ENCODE results near the gene PTRHD1. TPM values are rescaled to one million over a fixed set of nuclear protein-coding genes. Genes with fewer than 3 reads are reported as not detected.
"Not testable (repeated sequence)": the region's sequence is repeated elsewhere in the genome, so short reads cannot be mapped to it uniquely, and the experiment has no call there.

PTRHD1 gene
- total RNA-seq, 3 donors from 2014 or later = 19.6 to 43.4 (median 41.9) TPM

DNA sequence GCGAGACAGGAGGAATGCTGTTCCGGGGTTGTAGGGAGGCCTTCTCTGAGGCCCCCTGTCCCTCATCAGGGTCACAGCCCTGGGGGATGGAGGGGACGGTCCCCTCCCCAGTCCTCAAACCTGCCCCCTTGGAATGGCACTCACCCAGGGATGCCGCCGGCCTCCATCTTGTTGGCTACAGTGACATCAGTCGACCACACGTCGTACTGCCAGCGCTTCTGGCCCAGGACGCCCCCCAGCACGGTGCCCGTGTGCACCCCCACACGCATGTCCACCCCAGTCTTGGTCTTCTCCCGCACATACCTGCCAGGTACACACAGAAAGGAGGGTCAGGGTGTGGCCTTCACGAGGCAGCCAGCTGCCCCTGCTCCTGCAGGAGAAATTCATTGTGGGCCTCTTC is 46.5 kb upstream of the PTRHD1 start:
- intact Hi-C loops (cut with DNase I, micrococcal nuclease) = no loop called here
- no peak for ATAC-seq
- Histone ChIP-seq H3K36me3 (ENCODE audit: low read depth) (no peaks in the 10 kb centered on the region), H3K4me1 (ENCODE audit: low read depth) (no peaks in the 10 kb centered on the region), H3K4me3 (no peak overlapping the region), H3K9me3 (no peaks in the 10 kb centered on the region)
- TF ChIP-seq, protein P1, sequence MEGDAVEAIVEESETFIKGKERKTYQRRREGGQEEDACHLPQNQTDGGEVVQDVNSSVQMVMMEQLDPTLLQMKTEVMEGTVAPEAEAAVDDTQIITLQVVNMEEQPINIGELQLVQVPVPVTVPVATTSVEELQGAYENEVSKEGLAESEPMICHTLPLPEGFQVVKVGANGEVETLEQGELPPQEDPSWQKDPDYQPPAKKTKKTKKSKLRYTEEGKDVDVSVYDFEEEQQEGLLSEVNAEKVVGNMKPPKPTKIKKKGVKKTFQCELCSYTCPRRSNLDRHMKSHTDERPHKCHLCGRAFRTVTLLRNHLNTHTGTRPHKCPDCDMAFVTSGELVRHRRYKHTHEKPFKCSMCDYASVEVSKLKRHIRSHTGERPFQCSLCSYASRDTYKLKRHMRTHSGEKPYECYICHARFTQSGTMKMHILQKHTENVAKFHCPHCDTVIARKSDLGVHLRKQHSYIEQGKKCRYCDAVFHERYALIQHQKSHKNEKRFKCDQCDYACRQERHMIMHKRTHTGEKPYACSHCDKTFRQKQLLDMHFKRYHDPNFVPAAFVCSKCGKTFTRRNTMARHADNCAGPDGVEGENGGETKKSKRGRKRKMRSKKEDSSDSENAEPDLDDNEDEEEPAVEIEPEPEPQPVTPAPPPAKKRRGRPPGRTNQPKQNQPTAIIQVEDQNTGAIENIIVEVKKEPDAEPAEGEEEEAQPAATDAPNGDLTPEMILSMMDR (IDR thresholded peaks at IDR 0.05) = no peak
- DNase-seq = no peak

DNA sequence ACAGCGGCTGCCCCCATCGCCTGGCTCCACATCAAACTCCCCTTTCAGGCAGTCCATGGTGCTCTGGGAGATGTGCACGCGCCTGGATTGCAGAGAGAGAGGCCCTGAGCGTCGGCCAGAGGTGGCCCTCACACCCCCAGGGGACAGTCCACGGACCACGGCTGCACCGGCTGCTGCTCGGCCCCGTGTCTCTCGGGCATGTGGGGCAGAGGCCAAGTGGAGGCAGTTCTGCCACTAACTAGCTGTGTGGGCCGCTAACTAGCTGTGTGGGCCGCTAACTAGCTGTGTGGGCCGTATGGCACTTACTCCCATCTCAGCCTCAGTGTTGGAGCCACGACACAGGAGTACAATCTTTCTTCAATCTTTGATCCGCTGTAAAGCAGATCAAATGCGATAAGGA is 45.4 kb upstream of the PTRHD1 start:
- Histone ChIP-seq H3K36me3 (ENCODE audit: low read depth) (no peaks in the 10 kb centered on the region), H3K9me3 (no peaks in the 10 kb centered on the region), H3K4me3 (no peak overlapping the region), H3K4me1 (ENCODE audit: low read depth) (no peaks in the 10 kb centered on the region)
- intact Hi-C loops (cut with DNase I, micrococcal nuclease) = no loop called here
- no peak for ATAC-seq
- TF ChIP-seq, protein P1 (IDR thresholded peaks at IDR 0.05) = no peak
- DNase-seq = peak in 1 of 3 donors; percentile 2

DNA sequence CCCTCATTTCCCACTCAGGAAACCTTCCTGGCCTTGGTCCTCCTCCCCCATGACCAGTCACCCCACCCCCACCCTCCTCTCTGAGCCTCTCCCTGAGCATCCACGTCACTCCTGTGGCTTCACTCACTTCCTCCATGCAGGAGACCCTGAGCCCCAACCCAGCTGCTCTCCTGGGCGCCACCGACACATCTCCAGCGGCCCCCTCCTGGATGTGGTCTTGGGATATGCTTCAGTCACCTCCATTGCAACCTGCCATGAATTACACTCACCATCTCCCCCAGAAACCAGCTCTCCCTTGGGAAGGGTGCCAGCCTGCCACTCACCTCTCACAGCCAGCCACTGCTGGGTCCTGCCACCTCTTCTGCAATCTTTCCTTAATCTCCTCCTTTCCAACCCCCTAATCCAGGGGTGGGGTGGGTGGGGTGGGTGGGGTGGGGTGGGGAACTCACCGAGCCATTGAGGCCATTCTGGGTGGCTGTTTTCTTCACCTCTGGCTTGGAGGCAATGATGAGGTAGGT is 44.9 kb upstream of the PTRHD1 start:
- DNase-seq = peak in 1 of 3 donors; percentile 5
- ATAC-seq = no peak
- intact Hi-C loops (cut with DNase I, micrococcal nuclease) = no loop called here

DNA sequence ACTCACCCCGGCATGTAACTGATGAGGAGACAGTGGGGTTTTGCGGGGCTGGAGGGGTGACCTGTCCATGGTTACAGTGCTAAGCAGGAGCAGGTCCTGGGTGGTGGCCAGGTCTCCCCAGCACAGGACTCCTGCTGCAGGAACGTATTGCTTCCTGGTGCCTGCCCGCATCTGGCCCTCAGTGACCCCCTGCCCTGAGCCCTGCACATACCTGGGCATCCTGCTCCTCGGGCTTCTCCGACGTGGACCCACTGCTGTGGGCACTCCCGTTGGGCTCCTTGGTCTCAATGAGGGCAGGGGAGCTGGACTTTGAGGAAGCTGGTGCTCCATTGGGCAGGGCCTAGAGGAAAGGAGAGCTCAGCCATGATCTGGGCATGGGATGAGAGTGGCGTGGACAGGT is 43.5 kb upstream of the PTRHD1 start:
- intact Hi-C loops (cut with DNase I, micrococcal nuclease) = no loop called here
- DNase-seq = peak in 1 of 3 donors; percentile 3
- no peaks in the 10 kb centered on the region for H3K4me1 ChIP-seq (ENCODE audit: low read depth)
- no peaks in the 10 kb centered on the region for H3K36me3 ChIP-seq (ENCODE audit: low read depth)
- no peaks in the 10 kb centered on the region for H3K9me3 ChIP-seq
- H3K4me3 ChIP-seq = no peak overlapping the region
- no peak for ATAC-seq
- TF ChIP-seq, protein P1 (IDR thresholded peaks at IDR 0.05) = no peak

More for the DNA sequence above, 44.9 kb upstream of the PTRHD1 start:
- H3K9me3 ChIP-seq = no peaks in the 10 kb centered on the region
- TF ChIP-seq, protein P1 (IDR thresholded peaks at IDR 0.05) = no peak
- H3K36me3 ChIP-seq (ENCODE audit: low read depth) = no peaks in the 10 kb centered on the region
- no peak overlapping the region for H3K4me3 ChIP-seq
- H3K4me1 ChIP-seq (ENCODE audit: low read depth) = no peaks in the 10 kb centered on the region

DNA sequence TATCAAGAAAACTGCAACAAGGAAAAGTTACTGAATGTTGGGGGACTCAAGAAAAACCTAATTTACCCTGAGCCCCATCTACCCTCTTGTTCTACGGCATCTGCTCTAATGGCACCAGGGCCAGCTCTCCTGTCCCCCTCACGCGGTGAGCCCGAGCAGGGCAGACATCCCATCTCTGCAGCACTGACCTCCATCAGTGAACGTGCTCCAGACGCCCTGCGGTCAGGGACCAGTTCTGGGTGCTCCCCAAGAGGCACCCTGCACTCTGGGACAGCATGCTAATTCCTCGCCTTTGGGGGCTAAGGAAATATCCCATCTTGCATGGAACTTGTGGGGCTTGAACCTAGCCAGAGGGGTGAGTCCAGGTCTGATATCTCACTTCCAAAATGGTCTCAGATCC is 43.0 kb upstream of the PTRHD1 start:
- no peaks in the 10 kb centered on the region for H3K4me1 ChIP-seq (ENCODE audit: low read depth)
- H3K9me3 ChIP-seq = no peaks in the 10 kb centered on the region
- intact Hi-C loops (cut with DNase I, micrococcal nuclease) = no loop called here
- DNase-seq (no peak), ATAC-seq (no peak)
- TF ChIP-seq, protein P1 (IDR thresholded peaks at IDR 0.05) = no peak
- no peak overlapping the region for H3K4me3 ChIP-seq
- H3K36me3 ChIP-seq (ENCODE audit: low read depth) = no peaks in the 10 kb centered on the region

DNA sequence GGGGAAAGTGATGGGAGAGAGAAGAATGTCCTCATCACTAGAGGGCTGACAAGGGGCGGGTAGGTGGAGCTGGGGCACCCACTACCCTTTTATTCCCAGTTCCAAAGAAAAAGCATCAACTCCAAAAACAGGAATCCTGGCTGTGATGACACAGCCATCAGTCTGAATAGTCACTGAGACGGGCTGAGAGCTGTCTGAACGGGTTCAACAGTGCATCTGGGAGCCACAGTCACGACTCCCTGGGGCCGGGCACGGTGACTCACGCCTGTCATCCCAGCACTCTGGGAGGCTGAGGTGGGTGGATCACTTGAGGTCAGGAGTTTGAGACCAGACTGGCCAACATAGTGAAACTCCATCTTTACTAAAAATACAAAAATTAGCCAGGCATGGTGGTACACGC is 42.2 kb upstream of the PTRHD1 start:
- H3K9me3 ChIP-seq; intact Hi-C loops (cut with DNase I, micrococcal nuclease); H3K4me3 ChIP-seq; H3K36me3 ChIP-seq (ENCODE audit: low read depth); ATAC-seq; H3K4me1 ChIP-seq (ENCODE audit: low read depth): not testable (repeated sequence)
- DNase-seq = peak in 1 of 3 donors; percentile 3

All from mucosa of descending colon (tissue), 3 donors.